GM12801 (cell line): Measurements from ENCODE around the gene GNRHR.

Experiments
- TF ChIP-seq, protein P1 (sequence below): IDR thresholded peaks from one replicate; pipeline ENCODE4 v1.5.1; 2011; ENCODE audit warnings: control low read depth; ENCODE audit not compliant: insufficient read length; ENCODE audit errors: extremely low read depth

GNRHR gene

DNA sequence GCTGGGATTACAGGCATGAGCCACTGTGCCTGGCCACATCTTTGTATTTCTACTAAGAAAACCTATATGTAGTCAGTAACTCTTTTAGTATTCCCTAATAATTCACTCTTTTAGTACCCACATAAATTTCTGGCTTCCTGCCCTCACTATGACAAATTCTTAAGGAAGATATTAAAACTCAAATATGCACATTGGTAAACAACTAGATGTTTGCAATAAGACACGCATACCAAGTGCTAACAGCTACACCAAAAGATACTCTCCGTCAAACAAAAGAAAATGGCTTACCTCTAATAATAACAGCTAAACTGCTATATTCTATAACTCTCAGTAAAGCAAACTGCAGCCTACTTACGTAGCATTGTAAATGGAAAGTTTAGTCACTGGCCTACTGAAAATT lies 59.5 kb downstream of the GNRHR start:
- TF ChIP-seq, protein P1, sequence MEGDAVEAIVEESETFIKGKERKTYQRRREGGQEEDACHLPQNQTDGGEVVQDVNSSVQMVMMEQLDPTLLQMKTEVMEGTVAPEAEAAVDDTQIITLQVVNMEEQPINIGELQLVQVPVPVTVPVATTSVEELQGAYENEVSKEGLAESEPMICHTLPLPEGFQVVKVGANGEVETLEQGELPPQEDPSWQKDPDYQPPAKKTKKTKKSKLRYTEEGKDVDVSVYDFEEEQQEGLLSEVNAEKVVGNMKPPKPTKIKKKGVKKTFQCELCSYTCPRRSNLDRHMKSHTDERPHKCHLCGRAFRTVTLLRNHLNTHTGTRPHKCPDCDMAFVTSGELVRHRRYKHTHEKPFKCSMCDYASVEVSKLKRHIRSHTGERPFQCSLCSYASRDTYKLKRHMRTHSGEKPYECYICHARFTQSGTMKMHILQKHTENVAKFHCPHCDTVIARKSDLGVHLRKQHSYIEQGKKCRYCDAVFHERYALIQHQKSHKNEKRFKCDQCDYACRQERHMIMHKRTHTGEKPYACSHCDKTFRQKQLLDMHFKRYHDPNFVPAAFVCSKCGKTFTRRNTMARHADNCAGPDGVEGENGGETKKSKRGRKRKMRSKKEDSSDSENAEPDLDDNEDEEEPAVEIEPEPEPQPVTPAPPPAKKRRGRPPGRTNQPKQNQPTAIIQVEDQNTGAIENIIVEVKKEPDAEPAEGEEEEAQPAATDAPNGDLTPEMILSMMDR, result no peak

DNA sequence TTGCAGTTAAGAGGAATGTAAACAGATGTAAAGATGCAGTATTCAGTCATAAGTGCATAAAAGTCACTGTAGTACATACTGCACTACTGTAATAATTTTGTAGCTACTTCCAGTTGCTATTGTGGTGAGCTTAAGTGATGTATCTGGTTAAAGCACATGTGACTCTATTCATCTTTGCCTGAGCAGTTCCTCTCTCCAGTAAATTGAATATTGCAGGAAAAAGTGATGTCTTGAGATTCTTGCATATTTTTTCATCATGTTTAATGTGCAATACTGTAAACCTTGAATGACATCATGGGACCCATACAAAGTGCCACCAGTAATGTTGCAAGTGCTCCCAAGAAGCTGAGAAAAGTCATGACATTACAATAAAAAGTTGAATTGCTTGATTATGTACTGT lies 62.9 kb downstream of the GNRHR start:
- TF ChIP-seq, protein P1, result no peak
